GM18526 (cell line): Measurements from ENCODE around the gene ZNF175.
"Not testable (repeated sequence)": the region's sequence is repeated elsewhere in the genome, so short reads cannot be mapped to it uniquely, and the experiment has no call there.

ENCODE experiments used
- POLR2A ChIP-seq: IDR thresholded peaks from 3 replicates; pipeline ENCODE4 v1.6.1; 2011; ENCODE audit not compliant: insufficient read length; ENCODE audit errors: extremely low read depth

ZNF175 gene

DNA sequence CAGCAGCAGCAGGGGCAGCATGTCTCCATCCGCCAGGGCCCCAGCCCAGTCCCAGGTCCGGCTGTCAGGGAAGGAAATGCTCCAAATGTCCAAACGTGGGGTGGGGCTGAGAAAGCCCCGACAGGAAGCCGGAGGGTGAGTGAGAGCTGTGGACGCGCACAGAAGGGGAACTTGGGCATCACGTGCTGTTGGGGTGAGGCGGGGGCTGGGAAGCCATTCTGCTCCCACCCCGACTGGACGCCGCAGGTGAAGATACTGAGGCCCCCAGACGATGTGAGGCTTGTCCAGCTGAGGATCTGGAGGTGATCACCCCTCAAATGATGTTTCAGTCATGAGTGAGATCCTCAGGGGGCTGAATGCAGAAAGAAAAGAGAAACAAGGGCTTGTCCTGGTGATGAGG lies 59.2 kb downstream of the ZNF175 start, which contains the start of gene SIGLEC5:
Gene SIGLEC5, minus strand, starts transcription at position 87 of the 400 bp plus-strand sequence. Its CDS starts 66 bp downstream, at position 21.
- TF ChIP-seq POLR2A = not testable (repeated sequence)

DNA sequence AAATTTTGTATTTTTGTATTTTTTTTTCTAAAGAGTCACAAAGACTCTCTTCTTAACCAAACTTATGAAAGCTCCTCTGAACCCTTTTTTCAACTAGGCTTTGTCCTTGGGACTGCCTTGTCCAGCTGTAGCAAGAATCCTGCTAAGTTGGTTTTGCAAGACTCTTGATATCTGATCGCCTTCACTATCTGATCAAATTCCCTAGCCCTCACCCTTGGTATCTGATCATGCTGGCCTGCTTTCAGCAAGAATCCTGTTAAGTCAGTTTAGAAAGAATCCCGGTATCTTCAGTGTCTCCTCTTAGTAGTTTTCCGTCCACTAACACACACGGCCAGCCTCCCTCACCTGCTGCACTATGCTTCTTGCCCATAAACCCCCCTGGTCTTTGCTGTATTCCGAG lies 61.0 kb downstream of the ZNF175 start:
- TF ChIP-seq POLR2A = no peak

DNA sequence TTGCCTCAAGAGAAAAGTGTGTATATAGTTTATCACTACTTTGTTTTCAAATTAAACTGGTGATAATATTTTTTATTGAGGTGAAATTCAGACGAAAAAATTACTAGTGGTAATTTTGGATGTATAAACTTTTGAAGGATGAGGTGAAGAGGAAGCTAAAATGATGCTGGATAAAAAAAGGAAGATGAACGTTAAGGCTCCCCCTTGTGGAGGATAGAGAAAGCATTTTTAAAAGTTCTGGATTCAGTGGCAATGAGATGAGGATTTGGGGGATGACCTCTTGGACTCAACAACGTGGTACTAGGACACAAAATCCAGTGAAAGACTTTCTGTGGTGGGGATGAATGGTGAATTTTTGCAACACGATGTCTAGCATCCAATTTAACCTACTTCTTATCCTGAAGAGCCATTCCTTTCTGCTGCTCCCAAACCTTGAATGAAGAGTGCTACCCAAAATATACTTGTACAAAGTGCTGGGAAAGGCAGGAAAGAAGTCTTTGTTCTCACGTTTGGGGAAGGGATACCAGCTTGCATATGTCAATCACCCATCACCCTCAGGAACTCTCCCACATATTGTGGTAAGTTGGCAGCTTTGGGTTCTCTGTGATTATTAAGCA lies 66.4 kb downstream of the ZNF175 start:
- no peak for TF ChIP-seq POLR2A

DNA sequence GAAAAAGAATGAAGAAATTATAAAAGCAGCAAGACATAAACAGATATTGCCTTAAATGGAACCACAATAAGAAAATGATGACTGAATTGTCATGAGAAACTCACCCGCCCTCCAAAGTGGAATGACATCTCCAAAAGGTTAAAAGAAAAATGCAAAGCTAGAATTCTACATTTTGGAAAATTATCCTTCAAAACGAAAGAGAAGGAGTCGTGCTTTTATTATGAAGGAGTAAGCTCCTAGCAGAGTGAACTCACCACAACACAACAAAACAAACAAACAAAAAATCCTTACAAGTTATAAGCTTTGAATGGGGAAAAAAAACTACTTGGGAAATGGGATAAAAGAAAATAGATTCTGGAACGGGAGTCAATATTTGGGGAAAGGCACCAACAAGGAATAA lies 68.8 kb downstream of the ZNF175 start:
- TF ChIP-seq POLR2A = no peak

DNA sequence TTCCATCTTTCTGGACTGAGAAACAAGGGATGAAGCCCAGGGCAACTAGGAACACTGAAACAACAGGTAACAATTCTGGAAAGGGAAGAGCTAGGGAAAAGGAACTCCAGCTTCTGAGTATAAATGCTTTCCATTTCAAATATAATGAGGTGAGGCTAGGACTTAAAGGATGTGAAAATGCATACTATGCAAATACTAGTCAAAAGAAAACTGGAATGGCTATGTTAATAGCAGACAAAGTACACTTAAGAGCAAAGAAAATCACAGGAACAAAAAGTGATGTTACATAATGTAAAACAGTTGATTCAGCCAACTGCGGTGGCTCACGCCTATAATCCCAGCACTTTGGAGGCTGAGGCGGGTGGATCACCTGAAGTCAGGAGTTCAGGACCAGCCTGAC lies 69.3 kb downstream of the ZNF175 start:
- TF ChIP-seq POLR2A = no peak

DNA sequence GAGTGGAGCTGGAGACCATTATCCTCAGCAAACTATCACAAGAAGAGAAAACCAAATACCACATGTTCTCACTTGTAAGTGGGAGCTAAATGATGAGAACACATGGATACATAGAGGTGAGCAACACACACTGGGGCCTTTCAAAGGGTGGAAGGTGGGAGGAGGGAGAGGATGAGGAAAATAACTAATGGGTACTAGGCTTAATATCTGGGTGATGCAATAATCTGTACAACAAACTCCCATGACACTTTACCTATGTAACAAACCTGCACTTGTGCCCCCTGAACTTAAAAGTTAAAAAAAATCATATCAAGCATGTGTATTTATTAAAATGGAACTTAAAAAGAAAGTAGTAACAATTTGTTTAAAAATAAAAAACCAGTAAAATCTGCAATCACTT lies 70.6 kb downstream of the ZNF175 start:
- no peak for TF ChIP-seq POLR2A
